Cardiac septum (tissue), 1 donor: ENCODE measurements around the gene FRMPD1. TPM values are rescaled to one million over a fixed set of nuclear protein-coding genes. Genes with fewer than 3 reads are reported as not detected.
"Not testable (repeated sequence)": the region's sequence is repeated elsewhere in the genome, so short reads cannot be mapped to it uniquely, and the experiment has no call there.

Experiments
- DNase-seq: peaks from one replicate; pipeline ENCODE4 v3.0.0-alpha.2; 2020; ENCODE audit warnings: low spot score
- intact Hi-C: fragments of 100-400 bp; cut with DNase I; formaldehyde crosslinking; loops from one replicate; pipeline ENCODE4 v1.14.0; 2022
- total RNA-seq: library from RNA; stranded (reverse); fragmentation: NEBNext Ultra II Directional; extraction: Animal tissue kit (Norgen Biotek cat#: 25700); gene quantifications from one replicate; pipeline ENCODE4 v1.2.1, GENCODE V29; 2021
- donor health status: DM: no; HTN: no; CAD: no.

The FRMPD1 gene
- total RNA-seq, 1 donor from 2014 or later, result 0.27 TPM

DNA sequence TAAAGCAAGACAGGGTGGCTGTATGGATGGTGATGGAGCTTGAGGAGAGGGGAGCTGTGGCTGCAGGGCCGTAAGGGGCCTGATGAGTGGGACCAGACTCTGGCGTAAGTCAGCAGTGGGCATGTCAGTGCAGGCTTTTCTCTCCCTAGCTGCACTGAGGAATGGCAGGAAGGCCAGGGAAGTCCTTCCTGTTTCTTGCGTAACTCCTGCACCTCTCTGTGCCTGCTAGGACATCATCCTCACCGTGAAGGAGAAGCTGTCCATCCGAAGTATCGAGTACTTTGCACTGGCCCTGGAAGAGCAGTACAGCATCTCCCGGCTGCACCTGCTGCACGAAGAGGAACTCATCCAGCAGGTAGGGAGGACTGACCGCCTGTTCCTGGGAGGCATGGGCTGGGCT, 78.7 kb downstream of the FRMPD1 start:
- DNase-seq, result peak; percentile 56

DNA sequence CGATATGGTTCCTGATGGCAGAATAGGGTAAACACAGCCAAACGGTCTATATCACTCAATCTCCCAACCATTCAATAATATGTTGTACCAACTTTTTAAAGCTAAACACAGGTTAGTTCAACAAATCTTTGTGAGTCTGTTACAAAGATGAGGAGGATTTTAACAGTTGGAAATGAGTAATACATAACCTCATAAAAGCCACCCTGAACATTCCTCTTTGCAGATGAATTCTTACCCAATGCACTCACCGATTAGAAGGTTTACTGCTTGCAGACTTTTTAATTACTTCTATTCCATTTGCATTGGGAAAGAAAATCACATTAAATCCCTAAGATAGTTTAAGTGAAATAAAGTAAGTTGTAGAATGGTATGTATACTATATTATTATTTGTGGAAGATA, 79.5 kb downstream of the FRMPD1 start:
- intact Hi-C loops, result no loop called here

More for the DNA sequence above, 78.7 kb downstream of the FRMPD1 start:
- intact Hi-C loops, result no loop called here

DNA sequence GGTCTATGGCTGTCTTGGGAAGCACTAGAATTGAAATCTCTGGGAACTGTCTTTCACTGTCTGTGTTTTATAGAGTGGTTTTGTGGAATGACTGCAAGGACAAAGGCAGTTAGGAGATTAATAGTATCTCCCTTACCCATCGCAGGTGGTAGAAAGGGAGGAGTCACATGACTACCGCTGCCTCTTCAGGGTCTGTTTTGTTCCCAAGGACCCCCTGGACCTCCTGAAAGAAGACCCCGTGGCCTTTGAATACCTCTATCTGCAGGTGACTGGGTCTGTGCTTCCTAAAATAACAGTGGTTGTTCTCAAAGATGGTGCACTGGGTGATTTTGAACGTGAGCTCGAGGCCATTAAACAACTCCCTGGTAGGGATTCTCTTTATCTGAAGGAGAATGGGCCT, 80.1 kb downstream of the FRMPD1 start:
- no peak for DNase-seq
- intact Hi-C loops, result no loop called here

More for the DNA sequence above, 79.5 kb downstream of the FRMPD1 start:
- no peak for DNase-seq

DNA sequence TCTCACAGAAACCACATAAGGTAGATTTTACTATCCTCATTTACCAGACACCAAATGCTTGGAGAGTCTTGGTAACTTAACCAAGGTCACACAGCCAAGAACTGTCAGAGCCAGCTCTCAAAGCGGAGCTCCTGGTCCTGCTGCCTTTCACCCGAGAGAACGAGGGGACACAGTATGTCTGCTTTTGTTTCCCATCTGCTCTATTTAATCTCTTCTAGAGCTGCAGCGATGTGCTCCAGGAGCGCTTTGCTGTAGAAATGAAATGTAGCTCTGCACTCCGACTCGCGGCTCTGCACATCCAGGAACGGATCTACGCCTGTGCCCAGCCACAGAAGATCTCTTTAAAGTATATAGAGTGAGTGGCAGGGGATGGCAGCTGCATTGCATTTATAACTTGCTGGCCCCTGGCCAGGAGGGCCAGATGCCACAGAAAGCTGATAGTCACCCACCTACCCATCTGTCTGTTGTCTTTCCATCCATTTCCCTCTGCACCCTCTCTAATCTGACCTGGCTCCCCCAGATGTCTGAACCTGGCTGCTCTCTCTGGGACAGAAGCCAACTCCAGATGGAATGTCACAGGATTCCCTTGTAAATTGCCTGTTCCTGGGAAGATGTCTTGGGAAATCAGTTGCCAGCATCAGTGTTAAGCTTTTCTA, 81.5 kb downstream of the FRMPD1 start:
- intact Hi-C loops, result no loop called here
- peak; percentile 43 for DNase-seq

DNA sequence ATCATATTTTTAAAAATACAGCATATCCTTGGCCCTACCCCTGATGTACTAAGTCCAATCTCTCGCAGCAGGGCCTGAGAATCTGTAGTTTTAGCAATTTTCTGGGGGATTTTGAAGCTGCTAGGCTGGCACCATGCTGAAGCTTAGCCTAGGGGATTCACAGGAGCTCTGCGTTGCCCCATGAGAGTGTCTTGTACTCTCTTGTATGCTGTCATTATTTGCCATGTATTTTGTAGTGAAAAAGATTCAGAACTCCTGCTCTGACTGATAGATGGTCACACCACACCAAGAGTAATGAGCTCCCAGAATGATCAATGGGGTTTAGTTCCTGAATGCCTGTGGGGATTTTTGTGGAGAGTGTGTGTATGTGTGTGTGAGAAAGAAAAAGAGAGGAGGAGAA, 82.2 kb downstream of the FRMPD1 start:
- intact Hi-C loops, result no loop called here

DNA sequence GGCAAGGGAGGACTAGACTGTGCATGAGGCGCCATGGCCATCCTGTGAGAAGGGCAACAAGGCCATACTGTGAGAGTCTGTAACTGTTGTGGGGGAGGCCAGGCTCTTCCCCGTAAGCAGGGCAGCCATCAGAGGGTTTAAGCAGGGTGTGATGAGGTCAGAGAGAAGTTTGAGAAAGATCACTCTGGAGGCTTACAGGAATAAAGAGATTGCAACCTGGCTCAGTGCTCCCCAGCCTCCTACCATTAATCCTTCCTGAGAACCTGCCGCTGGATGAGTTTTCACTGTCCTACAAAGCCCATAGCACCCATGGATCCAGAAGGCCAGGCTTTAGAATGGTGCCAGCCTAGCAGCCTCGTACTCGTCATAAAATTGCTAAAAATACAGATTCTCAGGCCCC, 88.5 kb downstream of the FRMPD1 start:
- intact Hi-C loops, result no loop called here
- no peak for DNase-seq

More for the DNA sequence above, 82.2 kb downstream of the FRMPD1 start:
- no peak for DNase-seq

DNA sequence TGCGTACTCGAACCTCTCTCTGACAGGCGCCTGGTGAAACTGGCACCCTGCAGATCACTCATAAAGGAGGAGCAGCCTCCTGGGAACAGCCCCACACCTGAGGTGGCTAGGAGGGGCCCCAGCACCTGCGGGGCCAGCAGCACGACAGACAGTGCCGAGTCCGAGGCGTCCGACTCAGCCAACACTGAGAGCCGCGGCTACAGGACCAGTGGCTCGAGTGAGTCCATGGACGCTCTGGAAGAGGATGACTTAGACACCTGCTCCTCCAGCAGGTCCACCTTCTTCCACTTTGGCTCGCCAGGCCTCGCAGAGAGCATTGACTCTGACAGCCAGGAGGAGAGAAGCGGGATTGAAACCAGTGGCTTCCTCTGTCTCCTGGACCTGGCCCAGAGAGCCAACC, 89.4 kb downstream of the FRMPD1 start:
- intact Hi-C loops, result loop anchor here (10.0 kb wide), 1 partner anchor 155 kb away; no protein-coding TSS in a partner anchor
- DNase-seq, result no peak

DNA sequence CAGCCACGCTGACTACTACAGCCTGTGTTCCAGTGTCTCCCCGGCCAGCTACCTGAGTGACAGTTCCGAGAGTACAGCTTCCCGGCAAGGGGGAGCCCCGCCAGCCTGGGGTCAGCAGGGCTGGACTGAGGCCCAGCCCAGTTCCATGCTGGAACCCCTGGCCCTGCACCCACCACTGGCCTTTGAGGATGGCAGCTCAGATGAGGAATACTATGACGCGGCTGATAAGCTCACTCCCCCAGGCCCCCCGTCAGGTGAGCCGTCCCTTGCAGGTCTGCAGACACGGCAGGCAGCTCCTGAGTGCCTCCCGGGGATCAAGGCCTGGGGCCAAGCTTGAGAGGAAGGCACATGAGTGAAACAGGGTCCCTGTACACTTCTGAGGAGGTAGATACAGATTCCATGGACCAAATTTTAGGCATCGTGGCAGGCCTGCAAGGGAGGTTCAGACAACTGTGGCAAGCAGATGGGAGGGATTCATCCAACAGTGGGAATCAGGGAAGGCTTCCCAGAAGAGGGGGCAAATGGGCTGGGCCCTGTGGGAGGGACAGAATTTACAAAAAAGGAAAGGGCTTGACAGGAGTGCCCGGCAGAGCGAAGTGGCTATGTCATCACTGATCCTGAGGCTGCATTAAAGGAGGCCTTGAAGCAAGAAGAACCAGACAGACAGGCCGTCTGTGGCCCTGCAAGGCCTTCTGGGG, 90.0 kb downstream of the FRMPD1 start:
- intact Hi-C loops, result loop anchor here (10.0 kb wide), 1 partner anchor 156 kb away; no protein-coding TSS in a partner anchor
- no peak for DNase-seq

DNA sequence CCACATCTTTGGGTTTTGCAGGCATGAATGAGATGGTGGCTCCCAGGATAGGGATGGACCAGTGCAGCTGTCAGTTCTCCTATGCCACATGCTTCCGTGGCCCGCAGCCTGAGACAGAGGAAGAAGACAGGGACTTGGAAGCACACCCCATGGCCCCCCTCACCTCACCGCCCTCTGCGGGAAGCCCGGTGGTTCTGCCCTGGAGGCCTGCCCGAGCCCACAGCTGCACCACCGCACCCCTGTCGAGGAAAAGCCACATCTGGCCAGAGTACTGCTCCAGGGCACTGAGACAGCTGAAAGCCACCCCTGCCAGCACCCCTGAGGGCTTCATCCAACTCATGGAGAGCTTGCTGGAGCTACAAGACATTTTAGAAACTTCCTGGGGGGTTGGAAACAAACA, 95.2 kb downstream of the FRMPD1 start:
- intact Hi-C loops, result loop anchor here (5.0 to 10.0 kb wide), 3 partner anchors 161 to 656 kb away; no protein-coding TSS in a partner anchor
- DNase-seq, result no peak

DNA sequence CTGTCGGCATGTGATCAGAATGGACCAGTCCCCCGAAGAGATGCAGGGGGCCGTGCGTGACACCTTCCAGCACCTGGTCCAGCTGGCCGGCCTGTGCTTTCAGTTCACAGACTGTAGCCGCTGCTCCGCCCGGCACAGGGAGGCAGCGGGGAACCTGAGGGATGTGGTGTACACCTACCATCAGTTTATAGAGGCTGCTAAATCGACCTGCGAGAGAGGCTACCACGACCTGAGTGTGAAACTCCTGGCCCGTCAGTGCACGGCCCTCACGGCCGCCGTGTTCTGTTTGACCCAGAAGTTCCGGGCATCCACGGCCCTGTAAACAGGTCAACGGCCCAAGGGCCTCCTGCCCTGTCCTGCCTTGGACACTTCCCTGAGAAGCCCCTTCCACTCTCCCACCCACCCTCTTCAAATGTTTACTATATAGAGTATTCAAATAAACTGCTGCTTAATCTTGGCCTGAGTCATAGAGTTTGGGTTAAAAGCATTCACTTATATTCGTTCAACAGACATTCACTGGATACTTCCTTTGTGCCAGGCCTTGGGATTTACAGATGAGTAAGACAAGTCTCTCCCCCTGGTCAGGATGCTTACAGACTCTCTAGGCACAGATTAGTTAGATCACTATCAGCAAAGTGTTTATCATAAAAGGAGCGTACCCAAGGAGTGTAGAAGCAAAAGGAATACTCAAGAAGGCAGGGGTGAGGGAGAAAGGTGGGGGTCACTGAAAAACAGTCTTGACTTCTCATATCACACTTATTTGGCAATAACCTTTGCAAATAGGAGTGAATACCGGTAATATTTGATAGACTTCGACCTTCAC, 95.9 kb downstream of the FRMPD1 start:
- intact Hi-C loops, result loop anchor here (5.0 to 10.0 kb wide), 3 partner anchors 162 to 656 kb away; no protein-coding TSS in a partner anchor
- no peak for DNase-seq

DNA sequence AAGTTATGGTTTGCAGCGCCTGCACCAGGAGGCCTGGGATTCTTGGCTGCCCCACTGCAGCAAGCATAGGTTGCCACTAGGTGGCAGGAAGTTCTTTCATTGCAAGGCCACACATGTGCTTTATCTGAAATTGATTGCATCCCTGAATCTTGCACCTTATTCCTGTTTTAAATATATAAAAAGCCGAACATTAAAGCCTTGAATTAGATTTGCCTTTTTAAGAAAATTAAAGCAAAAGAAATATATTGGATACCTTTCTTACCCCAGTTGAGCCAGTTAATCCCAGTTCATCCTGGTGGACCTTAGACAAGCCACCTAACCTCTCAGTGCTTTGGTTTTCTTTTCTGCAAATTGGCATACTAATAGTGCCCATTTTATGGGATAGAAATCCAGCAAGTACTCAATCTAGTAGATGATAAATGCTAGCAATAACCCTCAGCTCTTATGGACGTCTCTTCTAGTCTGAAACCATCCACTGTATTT, 96.6 kb downstream of the FRMPD1 start:
- DNase-seq, result no peak
- intact Hi-C loops, result loop anchor here (5.0 to 10.0 kb wide), 3 partner anchors 163 to 655 kb away; no protein-coding TSS in a partner anchor

DNA sequence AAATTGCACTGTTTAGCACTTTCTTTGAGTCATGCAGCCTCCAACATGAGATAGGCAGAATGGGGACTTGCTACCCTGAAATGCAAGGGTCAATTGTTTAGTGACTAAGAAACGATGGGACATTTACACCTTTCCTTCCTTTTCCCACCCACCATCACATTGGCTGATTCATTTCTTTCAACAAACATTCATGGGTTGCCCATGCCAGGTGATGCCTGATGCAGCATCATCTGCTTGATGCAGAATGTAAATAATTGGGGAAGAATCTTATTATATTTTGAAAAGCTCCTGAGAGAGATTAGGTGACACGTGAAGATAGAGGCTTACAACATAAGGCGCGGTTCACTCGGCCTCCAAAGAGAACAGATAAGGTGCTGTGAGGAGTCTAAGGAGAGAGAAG, 98.4 kb downstream of the FRMPD1 start:
- DNase-seq, result no peak
- intact Hi-C loops, result loop anchor here (5.0 to 10.0 kb wide), 3 partner anchors 164 to 653 kb away; no protein-coding TSS in a partner anchor

DNA sequence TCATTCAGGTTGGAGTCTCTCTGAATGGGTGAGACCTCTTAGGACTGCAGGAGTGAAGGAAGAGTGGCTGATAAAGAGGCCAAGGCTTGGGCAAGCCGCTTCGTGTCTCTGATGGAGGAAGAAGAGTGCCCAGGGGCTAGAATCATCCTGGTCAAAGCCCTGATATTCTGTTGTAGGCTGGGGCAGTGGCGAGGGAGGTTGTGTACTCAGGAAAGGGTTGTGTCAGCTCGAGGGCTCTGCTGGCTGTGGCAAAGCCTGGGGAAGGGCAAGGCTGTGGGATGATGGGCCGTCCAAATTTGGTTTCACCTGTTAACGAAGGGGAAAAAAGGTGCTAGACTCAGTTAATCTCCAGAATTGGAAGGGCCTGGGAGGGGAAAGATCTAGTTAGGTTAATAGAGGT, 100.4 kb downstream of the FRMPD1 start:
- no peak for DNase-seq
- intact Hi-C loops, result no loop called here

DNA sequence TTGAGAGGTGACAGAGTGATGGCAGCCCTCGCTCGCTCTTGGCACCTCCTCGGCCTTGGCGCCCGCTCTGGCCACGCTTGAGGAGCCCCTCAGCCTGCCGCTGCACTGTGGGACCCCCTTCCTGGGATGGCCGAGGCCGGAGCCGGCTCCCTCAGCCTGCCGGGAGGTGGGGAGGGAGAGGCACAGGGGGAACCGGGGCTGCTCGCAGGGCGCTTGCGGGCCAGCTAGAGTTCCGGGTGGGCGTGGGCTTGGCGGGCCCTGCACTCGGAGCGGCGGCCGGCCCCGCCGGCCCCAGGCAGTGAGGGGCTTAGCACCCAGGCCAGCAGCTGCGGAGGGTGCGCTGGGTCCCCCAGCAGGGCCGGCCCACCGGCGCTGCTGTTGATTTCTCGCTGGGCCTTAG, 101.0 kb downstream of the FRMPD1 start:
- DNase-seq, intact Hi-C loops: not testable (repeated sequence)

DNA sequence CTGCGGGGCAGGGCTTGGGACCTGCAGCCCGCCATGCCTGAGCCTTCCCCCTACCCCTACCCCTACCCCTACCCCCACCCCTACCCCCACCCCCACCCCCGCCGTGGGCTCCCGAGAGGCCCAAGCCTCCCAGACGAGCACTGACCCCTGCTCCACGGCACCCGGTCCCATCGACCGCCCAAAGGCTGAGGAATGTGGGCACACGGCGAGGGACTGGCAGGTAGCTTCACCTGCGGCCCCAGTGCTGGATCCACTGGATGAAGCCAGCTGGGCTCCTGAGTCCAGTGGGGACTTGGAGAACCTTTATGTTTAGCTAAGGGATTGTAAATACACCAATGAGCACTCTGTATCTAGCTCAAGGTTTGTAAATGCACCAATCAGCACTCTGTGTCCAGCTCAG, 101.4 kb downstream of the FRMPD1 start:
- DNase-seq, intact Hi-C loops: not testable (repeated sequence)

DNA sequence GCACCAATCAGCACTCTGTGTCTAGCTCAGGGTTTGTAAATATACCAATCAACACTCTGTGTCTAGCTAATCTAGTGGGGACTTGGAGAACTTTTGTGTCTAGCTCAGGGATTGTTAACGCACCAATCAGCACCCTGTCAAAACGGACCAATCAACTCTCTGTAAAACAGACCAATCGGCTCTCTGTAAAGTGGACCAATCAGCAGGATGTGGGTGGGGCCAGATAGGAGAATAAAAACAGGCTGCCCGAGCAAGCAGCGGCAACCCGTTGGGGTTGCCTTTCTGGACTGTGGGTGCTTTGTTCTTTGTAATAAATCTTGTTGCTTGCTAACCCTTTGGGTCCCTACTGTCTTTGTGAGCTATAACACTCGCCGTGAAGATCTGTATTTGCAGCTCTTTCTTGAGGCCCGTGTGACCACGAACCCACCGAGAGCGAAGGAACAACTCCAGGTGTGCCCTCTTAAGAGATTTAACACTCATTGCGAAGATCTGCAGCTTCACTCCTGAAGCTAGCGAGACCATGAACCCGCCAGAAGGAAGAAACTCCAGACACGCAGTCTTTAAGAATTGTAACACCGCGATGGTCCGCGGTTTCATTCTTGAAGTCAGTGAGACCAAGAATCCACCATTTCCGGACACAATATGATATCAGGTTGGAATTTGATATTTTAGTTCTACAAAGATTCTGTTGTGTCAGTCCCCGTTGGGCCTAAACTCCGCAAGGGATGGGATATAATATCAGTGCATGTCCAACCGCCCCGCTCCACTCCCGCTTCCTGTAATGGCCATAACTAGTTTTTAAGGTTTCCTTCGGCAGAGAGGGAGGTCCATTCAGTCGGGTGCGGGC, 102.1 kb downstream of the FRMPD1 start:
- intact Hi-C loops, result no loop called here

DNA sequence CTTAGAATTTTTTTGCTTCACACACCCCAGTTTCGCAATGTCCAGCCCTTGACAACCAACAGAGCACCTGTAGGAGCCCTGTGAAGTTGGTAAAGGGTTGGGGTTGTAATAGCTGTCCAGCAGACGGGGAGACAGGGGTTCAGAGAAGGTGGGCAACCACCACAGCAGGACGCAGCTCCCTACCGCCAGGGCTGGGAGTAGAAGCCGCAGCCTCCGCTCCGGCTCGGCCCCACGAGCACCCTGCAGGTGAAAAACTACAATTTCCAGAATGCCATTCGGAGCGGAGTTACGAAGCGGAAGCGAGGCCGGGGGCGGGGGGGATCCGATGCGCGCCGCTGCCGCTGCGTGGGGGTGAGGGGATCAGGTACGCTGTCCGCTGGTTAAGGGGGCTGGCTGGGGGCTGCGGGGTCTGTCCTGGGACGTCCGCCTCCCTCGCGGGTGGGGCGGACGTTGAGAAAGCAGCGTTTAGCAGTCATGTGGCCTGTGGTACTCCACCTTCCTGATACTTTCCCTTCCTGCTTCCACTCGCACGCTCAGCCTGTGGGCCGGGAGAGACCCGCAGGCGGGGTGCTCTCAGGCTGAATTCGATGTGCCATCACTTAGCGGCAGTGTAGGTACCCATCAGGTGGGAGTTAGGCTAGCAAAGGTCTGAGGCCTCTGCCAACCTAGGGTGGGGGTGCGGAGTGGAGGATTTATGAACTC, 102.9 kb downstream of the FRMPD1 start, which contains the start of gene TRMT10B:
Gene TRMT10B (plus strand): TSS at position 317 of the 702 bp plus-strand sequence. CDS start 8,127 bp downstream, outside the sequence.
- intact Hi-C loops, result no loop called here
- peak; percentile 84 for DNase-seq

More for the DNA sequence above, 102.1 kb downstream of the FRMPD1 start:
- no peak for DNase-seq

DNA sequence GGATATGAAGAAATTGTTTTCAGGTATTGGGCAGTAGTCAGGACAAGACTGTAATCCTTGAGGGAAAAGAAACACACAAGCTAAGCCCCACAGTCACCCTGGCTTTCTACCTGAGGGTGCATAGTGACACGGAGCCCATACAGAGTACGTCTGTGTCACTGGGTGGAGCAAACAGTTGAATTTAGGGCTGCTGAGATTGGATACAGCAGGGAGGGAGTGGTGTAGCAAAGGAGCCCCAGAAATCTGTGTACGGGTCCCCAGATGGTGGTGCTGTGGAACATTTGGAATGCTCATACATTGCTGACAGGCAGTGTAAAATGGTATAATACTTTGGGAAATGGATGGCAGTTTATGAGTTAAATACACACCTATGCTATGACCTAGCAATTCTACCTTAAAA, 108.0 kb downstream of the FRMPD1 start:
- no peak for DNase-seq
- intact Hi-C loops, result no loop called here
